ENCODE measurements around the gene TACR2. TPM values are rescaled to one million over a fixed set of nuclear protein-coding genes. Genes with fewer than 3 reads are reported as not detected.

TACR2 gene
- total and polyA plus RNA-seq, 2 experiments from 2014 or later = not detected

GRCh38 chr10:69360485-69361302 lies 56.0 kb downstream of the TACR2 start:
- Mint-ChIP-seq H3K27ac (peak overlapping the region; percentile 87; the same call in 1 of the 2 replicates), H3K36me3 (ENCODE audit: low read depth) (peaks cover 30% of the 10 kb centered on the region), H3K4me1 (peaks cover 32% of the 10 kb centered on the region), H3K4me3 (no peak overlapping the region), H3K9me3 (no peaks in the 10 kb centered on the region), H3K27me3 (ENCODE audit: insufficient read depth, low read depth, poor library complexity) (peaks cover 9% of the 10 kb centered on the region)
- Histone ChIP-seq H3K27me3 (ENCODE audit: insufficient read depth) (no peaks in the 10 kb centered on the region), H3K79me2 (replicated peaks; ENCODE audit: insufficient read depth) (peaks cover 90% of the 10 kb centered on the region), H3K4me1 (ENCODE audit: insufficient read depth) (peaks cover 25% of the 10 kb centered on the region), H3K4me2 (no peak overlapping the region), H3K4me3 (no peak overlapping the region), H3F3A (replicated peaks; ENCODE audit: low read depth) (peaks cover 4% of the 10 kb centered on the region; the same call in 1 of the 2 replicates), H3K27ac (ENCODE audit: low read depth) (peak overlapping the region; percentile 50; the same call in 1 of the 2 replicates), H4K20me1 (replicated peaks; ENCODE audit: insufficient read depth) (peaks cover 15% of the 10 kb centered on the region), H3K36me3 (ENCODE audit: insufficient read depth) (peaks cover 13% of the 10 kb centered on the region), H2AFZ (no peak overlapping the region), H3K9me2 (ENCODE audit: insufficient read depth) (no peaks in the 10 kb centered on the region)
- no peak for ATAC-seq
- TF ChIP-seq ZNF114 (CRISPR knock-in tag; IDR thresholded peaks at IDR 0.05) (no peak), CREB1 (CRISPR knock-in tag; IDR thresholded peaks at IDR 0.05; ENCODE audit: low read depth) (no peak), REST (IDR thresholded peaks at IDR 0.05; ENCODE audit: unreplicated experiment) (peak; percentile 29), ZNF462 (CRISPR knock-in tag; IDR thresholded peaks at IDR 0.05) (no peak), JUNB (IDR thresholded peaks at IDR 0.05; ENCODE audit: unreplicated experiment) (no peak)
- DNase-seq (ENCODE audit: low spot score) = no peak

All from GM23338 (cell line).